HCEC 1CT (cell line): Measurements from ENCODE around the gene MEIS3.

Experiments used
- DNase-seq: peaks from one replicate; pipeline ENCODE4 v3.0.0-alpha.2; 2017

The MEIS3 gene

DNA sequence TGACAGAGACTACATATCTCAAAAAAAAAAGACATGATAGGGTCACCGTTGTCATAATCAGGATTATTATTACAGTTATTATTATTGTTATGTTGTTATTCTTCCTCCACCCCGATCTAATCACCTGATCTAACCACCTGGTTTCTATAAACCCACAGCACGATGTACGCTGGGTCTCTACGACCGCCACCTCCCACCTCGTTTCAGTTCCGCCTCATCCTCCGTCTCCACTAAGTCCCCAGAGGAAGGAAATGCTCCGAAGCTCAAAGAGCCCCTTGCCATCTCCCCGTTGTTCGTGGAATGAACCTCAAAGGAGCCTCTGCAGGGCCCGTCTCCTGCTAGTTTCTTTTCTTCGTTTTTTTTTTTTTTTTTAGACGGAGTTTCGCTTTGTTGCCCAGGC is 15.9 kb upstream of the MEIS3 start:
- DNase-seq, result no peak

DNA sequence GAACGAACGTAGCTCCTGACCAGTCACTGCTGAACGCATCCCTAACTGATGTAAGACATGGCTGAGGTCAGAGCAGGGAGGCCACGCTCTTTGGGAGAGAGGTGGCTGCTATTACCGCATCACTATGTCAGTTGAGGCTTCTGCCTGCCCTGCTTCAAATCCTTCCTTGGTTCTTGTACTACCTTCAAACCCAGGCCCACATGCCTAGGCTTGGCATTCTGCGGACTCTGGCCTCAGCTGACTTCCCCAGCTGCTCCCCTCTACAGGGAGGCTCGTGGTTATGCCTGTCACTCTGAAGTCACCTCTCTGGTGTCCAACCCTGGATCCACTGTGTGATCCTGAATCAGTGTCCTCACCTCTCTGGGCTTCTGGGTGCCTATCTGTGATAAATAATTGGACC is 14.8 kb upstream of the MEIS3 start:
- DNase-seq, result no peak

DNA sequence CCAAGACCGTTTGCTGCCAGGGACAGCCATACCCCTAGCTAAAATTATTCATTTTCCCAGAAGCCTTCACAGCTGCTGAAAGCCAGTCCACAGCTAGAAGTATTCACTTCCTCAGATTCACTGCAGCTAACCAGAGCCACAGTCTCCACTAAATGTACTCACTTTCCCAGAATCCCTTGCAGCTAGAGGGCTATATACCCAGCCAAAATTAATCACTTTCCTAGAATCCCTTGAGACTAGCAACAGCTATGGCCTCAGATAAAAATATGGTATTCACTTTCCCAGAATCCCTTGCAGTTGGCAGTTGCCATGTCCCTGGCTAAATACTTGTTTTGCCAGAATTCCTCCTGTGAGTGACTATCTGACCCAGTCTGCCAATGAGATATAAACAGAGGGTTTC is 13.8 kb upstream of the MEIS3 start:
- DNase-seq, result no peak

DNA sequence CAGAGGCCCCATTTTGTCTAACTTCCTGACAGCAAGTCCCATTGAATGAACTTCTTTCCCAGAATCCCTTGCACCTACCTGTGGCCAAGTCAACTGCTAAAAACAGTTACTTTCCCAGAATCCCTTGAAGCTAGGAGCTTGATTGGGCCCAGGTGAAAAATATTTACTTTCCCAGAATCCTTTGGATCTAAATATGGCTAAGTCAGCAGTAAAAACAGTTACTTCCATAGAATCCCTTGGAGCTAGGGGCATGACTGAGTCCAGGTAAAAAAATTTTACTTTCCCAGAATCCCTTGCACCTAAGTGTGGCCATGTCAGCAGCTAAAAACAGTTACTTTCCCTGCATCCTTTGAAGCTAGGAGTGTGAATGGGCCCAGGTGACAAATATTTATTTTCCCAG is 13.2 kb upstream of the MEIS3 start:
- DNase-seq, result no peak

DNA sequence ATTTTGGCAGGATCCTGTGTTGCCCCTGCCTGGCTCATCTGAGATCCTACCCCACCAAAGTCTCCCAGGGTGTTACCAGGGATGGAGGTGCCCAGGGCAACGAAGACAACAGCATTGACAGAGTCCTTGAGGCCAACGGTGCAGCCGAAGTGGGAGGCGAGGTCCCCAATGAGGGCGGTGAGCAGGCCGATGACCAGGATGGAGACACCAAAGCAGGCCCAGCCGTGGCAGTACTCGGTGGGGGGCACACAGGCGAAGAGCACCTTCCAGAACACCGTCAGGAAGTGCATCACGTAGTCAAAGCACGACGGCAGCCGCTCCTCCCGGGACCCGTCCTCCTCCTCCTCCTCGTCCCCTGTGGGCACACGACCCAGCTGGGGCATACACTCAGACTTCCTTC is 12.8 kb upstream of the MEIS3 start:
- DNase-seq, result no peak

DNA sequence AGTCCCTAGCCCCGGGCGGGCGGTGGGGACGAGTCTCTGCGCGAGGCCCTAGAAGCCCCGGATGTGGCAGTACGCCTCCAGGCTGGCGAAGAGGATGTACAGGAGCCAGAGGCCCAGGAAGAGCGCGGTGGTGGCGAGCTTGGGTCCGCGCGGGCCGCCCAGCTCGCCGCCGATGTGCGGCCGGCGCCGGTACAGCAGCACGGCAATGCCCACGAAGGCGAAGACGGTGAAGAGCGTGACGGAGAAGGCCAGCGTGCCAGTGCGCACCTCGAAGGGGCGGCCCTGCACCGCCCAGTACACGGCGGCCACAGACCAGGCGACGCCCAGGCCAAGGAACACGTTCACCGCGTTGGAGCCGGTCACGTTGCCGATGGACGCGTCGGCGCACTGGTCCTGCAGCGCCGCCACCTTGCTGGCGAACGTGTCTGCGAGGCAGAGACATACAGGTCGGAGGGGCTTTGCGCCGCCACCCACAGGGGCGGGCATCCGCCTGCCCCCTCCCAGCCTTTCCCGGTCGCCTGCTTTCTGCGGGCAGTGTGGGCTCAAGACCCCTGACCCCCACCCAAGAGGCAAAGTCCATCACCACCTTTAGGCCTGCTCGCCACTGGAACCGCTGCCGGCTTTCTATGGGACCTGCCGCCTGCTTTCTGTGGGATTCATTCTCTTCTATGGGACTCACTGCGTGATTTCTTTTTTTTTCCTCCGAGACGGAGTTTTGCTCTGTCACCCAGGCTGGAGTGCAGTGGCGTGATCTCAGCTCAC is 10.9 kb upstream of the MEIS3 start:
- peak; percentile 22 for DNase-seq

DNA sequence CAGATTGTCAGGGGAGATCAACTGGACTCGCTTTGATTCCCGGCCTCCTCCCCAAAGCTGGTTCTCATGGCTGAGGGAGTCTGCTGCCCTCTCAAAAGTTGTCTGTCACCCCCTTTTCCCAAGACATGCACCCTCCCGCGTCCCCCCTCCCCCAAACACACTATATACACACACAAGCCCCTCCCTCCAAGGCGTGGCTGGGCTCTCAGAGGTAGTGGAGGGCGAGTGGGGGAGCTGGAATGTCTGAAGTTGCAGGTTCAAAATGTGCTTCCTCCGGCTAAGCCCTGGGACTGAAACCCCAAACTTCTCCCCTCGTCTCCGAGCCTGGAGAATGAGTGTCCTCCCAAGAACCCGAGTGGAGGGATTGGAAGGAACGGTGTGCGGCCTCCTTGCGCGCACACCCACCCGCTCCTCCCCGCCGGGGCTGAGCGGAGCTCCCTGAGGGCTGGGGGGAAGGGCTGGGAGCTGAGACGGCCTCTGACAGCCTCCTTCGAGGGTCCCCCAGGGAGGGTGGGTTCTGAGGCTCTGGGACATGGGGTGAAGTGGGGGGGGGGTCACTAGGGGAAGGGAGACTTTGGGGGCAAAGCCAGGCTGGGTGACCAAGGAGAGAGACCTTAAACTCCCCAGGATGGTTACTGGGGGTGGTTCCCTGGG is 9.9 kb upstream of the MEIS3 start:
- no peak for DNase-seq

DNA sequence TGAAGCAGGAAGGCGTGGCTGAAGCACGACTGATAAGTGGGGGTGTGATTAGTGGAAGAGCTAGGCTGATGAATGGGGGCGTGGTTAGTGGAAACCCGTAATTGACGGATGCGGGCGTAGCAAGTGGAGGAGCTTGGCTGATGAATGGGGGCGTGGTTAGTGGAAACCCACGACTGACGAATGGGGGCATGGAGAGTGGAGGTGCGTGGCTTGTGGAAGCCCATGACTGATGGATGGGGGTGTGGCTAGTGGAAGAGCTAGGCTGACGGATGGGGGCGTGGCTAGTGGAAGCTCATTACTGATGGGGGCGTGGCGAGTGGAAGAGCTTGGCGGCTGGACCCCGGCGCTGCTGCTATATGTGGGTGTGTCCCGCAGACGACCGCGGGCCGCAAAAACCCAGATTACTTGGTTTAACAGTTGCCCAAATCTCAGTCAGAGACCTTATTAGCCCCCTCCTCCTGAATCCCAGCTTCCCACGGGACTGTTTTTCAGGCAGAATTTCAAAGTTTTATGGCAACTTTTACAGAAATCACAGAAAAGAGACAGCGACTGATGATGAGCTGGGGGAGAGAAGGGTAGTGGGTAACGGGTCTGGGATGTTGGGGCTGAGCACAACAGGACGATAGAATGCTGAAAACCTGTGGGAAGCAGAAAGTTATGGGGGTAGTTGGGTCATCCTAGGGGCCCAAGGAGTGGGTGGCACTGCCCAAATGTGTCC is 9.0 kb upstream of the MEIS3 start:
- peak; percentile 99 for DNase-seq

DNA sequence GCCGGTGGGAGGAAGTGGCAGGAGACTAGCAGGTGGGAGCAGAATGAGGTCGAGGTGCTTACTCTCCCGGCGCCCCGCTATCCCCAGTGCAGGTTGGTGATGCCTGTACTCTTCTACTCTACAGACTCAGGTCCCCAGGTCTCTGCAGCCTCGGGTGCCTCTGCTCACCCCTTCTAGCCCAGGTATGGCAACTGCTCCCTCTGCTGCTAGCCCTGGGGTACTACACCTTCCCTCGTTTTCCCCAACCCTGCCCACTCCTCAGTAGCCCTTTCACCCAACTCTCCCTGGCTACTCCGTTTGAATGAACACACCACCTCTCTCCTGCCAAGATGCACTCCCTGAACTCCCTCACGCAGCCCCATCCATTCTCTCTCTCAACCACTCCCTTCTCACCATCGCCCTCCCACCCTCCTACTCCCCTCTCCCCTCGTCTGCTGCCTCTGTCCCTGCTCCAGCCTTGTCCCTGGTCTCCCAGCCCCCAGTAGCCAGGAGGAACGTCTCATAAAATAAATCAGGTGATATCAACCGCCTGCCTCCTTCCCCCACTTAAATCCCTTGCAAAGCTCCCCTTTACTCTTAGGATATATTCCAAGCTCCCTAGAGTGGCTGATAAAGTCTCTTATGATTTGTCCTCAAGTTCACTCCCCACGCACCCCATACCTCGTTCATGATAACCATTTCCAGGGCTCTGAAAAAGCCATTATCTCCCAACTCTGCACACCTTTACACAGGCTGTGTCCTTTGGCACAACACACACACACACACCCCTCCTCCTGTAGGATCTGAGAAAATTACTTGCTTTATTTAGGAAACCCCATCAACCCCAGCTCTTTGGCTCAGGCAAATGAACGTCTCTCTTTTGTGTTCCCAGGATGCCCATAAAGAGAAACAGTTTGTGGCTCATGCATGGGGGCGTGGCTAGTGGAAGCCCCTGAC is 8.2 kb upstream of the MEIS3 start:
- peak; percentile 31 for DNase-seq

DNA sequence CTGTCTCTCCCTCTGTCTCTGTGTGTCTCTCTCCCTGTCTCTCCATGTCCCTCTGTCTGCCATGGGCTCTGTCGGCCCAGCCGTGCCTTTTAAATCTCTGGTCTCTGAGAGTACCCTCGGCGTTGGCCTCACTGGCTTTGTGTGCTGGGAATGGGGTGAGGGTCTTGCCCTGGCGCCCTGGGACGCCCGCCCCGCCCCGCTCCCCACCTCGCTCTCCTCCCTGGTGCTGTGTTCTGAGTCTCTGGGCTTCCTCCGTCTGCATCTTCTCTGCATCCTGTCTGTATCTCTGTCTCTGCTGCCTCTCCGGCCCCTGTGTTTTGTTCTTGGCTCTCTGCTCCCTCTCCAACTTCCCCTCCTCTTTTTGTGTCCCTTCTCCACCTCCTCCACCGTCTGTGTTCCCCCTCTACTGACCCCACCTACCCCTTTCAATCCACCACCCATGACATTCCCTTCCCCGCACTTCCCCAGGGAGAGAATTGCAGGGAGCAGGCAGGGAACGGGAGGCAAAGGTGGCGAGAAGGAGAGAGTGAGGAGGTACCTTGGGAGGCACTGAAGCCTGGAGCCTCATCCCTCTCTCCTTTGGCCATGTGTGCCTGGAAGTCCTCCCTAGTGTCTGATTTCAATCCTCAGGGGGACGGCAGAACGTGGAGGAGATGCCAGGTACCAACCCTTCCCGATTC is 4.0 kb upstream of the MEIS3 start:
- DNase-seq, result no peak

DNA sequence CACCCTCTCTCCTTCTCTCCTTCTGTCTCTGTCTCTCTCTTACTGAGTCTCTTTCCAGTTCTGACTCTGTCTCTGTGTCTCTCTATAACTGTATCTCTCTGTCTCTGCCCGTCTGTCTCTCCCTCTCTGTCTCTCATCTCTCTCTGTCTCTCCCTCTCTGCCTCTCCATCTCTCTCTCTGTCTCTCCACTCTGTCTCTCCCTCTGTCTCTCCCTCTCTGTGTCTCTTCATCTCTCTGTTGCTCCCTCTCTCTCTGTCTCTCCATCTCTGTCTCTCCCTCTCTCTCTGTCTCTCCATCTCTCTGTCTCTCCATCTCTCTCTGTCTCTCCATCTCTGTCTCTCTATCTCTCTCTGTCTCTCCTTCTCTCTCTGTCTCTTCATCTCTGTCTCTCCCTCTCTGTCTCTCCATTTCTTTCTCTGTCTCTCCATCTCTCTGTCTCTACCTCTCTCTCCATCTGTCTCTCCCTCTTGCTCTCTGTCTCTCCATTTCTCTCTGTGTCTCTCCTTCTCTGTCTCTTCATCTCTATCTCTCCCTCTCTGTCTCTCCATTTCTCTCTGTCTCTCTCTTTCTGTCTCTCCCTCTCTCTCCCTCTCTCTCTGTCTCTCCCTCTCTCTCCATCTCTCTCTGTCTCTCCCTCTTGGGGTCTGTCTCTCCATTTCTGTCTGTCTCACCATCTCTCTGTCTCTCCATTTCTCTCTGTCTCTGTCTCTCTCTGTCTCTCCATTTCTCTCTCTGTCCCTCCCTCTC is 3.3 kb upstream of the MEIS3 start:
- no peak for DNase-seq

DNA sequence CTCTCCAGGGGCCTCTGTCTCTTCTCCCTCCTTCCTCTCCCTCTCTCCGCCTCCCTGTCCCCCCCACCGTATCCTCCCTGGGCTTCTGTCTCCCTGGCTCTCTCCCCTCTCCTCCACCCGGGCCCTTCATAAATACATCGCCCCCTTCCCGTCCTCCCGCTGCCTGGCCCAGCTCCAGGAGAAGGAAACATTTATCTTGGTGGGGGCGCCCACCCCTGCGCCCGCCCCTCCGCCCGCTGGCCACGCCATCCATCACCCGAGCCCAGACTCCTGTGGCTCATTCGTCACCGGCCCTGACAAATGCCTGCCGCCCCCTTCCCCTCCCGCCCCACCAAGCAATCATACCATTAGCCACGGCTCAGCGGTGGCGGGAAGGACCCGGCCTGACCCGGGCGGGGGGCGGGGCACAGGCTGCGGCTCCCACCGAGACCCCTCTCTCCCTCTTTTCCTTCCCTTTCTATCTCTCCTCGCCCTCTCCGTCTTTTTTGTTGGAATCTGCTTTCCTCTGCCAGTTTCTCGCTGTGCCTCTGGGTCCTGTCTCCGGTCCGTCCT is 2.6 kb upstream of the MEIS3 start:
- DNase-seq, result no peak

DNA sequence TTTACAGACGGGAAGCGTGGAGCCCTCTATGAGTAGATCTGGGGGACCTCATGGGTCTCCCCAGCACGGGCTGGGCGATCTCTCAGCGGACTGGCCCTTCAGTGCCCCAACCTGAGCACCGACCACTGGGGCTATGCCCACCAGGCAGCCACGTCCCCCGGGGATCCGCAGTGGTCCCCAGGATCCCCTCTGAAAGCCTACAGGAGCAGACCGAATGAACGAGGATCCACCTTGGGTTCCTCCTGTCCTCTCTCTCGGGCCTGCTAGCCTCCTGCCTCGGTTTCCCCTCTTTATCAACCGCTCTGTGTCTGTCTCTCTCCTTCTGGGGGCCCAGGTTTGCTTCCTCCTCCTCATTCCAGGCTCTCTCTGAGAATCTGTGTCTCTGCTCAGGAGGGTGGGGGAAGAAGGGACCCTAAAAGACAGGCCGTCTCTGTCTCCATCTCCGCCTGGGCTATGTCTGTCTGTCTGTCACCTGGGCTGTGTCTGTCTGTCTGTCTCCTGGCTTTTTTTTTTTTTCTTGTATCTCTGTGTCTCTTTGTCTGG is 2.0 kb upstream of the MEIS3 start:
- DNase-seq, result no peak

DNA sequence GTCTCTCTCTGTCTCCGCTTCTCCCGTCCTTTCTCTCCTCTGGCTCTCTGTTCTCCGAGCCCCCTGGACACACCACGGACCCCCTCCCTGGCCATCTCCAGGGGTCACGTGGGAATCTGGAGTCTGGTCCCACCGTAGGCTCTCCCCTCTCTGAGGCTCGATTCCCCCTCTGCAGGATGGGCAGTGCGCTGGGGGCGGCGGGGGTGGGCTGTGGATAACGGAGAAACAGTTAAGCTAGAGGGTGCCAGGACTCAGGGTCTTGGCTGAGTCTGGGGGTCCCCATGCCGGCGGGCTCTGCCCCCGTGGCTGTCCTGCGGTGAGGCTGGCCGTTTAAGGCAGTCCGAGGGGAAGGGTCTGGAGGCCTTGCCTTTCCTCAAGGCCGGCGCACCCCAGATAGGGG is 462 bp upstream of the MEIS3 start:
- no peak for DNase-seq

DNA sequence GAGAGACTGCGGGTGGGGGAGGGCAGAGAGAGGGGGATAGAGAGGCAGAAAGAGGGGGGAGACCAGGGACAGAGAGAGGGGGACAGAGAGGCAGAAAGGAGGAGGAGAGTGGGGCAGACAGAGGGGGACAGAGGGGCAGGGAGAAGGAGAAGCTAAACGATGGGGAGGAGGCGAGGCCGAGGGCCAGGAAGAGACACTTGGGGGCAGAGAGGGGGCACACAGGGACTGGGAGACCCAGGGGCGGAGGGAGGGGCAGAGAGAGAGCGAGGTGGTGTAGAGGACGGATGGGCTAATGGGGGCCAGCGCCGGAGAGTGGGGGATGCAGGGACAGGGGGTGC is 666 bp downstream of the MEIS3 start:
- no peak for DNase-seq

DNA sequence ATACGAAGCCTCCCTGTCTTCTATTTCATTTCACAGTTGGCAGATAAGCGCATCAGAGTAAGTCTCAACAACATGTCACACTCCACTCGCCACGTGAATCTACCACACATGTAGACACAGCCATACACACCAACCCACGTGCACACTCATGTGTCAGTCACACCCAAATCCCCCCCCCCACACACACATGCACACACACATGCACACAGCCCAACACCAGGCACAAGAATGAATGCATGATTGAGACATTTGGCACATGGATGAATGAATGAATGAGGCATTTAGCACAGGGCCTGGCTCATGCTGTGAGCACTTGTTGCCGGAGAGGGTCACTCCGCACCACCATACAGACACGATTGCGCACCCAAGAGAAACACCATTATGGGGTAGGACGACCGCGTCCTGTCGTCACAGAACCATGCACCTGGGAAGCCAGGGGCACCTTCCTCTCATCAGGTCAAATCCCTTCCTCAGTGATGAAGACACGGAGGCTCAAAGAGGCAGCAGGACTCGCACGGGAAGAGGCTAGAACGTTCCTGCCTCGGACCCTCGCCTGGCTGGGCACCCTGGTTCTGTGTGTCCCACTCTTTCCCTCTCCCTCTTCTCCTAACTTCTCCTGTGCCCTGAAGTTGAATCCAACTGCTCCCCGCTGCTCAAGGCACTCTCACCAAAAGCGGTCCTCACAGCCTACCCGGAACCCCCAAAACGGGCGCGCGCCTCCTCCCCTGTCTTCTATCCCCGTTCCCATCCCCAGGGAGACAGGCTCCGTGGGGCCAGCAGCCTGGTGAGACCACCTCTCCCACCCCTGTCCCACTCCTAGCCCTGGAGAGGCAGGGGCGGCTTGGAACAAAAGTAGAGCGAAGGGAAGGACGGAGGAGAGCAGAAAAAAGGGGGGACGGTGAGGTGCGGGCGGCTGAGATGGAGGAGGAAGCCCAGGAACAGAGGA is 1.3 kb downstream of the MEIS3 start:
- DNase-seq, result no peak

DNA sequence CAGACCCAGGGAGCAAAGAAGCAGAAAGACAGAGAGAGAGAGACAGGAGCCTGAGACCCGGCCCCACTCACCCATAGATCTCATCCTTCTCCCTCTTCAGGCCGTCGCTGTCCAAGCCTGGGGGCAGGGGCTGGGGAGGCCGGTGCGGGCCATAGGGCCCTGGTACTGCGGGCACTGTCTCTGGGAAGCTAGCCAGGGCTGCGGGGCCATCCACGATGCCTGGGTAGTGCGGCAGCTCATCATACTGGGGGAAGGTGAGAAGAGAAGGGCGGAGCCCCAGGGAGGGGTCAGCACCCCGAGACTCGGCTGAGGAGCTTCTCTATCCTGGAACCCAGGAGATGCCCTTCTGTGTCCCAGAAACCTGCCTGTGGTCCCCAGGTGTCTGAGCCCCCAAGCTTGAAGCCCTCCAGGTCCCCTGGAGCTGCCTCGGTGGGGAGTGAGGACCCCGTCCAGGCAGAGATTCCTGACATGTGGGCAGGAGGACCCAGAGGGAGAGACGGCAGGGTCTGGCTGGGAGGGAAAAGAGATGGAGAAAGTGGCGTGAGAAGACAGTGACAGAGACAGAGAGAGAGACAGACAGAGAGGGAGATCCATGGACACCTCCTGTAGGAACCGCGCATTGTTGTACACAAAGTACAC is 2.1 kb downstream of the MEIS3 start:
- DNase-seq, result no peak

DNA sequence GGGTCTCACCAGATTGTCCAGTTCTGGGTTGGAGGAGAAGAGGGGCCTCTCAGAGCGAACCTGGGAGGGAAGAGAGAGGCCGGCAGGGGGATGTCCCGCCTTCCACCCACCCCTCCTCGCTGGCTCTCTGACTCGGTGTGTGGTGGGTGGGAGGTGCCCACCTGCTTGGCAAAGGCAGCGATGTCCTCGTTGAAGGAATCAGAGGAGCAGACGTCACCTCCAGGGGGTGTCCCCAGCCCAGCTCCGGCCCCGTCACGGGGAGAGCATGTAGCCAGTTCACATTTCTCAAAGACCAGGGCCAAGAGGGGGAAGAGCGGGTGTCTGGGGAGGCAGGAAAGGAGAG is 2.7 kb downstream of the MEIS3 start:
- no peak for DNase-seq

DNA sequence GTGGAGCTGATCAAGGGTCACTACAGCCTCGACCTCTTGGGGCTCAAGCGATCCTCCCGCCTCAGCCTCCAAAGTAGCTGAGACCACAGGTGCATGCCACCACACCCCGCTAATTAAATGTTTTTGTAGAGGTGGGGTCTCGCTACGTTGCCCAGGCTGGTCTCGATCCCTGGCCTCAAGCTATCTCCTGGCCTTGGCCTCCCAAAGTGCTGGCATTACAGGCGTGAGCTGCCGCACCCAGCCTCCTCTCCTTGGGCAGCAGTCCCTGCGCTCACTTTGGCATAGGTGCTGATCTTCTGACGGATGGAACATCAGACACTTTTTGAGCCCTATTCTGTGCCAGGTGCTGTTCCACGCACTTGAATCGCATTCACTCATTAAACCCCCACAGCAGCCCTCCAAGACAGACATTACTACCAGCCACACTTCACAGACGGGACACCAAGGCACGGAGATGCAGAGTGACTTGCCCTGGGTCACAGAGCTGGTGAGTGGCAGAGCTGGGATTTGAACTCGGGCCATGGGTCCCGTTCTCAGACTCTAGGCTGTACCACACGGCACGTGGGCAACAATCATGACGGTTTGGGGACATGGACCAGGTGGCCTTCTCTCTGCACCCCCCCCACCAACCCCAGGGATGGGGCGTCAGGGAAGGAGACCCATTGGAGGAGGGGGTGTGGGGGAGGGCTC is 3.2 kb downstream of the MEIS3 start:
- no peak for DNase-seq
